Neural crest cell (in vitro differentiated cells): ENCODE results near the gene SHANK1. TPM values are rescaled to one million over a fixed set of nuclear protein-coding genes. Genes with fewer than 3 reads are reported as not detected.

Experiments
- DNase-seq: peaks from one replicate; pipeline ENCODE4 v3.0.0; 2021; ENCODE audit warnings: low read depth, mixed read lengths, low spot score
- H3K27ac Mint-ChIP-seq: one replicate; pipeline ENCODE4 v1.8.0; 2021; ENCODE audit warnings: mild to moderate bottlenecking, mixed read lengths; ENCODE audit not compliant: unreplicated experiment
- H3K27me3 Mint-ChIP-seq: 2 replicates; pipeline ENCODE4 v1.8.0; 2021; ENCODE audit warnings: low read depth, mild to moderate bottlenecking, mixed read lengths
- H3K36me3 Mint-ChIP-seq: 2 replicates; pipeline ENCODE4 v1.8.0; 2021; ENCODE audit warnings: low read depth, mild to moderate bottlenecking, mixed read lengths
- H3K4me1 Mint-ChIP-seq: 2 replicates; pipeline ENCODE4 v1.8.0; 2021; ENCODE audit warnings: mixed read lengths
- H3K4me3 Mint-ChIP-seq: one replicate; pipeline ENCODE4 v1.8.0; 2021; ENCODE audit warnings: mild to moderate bottlenecking, mixed read lengths
- H3K9me3 Mint-ChIP-seq: 2 replicates; pipeline ENCODE4 v1.8.0; 2021; ENCODE audit warnings: mixed read lengths
- total RNA-seq: library from RNA; stranded (reverse); gene quantifications from 2 replicates; pipeline ENCODE4 v1.2.1, GENCODE V29; 2021
- TF ChIP-seq, protein P1 (sequence below): fragments of 200-600 bp; sonication (generic); conservative IDR thresholded peaks from 2 replicates; pipeline ENCODE4 v1.5.0; 2021; ENCODE audit warnings: antibody characterized with exemption, mild to moderate bottlenecking

SHANK1 gene
- total RNA-seq, 1 donor from 2014 or later: 6.8 TPM

DNA sequence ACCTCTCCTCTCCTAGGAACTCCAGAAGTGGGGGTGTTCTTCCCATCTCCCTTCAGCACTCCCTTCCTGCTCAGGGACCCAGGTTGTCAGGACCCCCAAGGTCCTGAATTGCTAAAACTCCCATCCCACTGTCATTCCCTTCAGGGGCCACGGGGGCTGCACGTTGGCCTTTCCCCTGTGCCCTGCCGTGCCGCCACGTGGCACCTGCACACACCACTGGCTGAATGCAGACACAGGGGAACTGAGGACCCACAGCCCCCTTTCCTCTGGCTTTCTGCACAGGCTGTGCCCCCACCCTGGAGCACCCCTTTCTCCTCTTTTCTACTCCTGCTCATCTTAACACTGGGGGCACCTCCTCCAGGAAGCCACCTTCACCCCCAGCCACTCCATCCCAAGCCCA is 9.0 kb downstream of the SHANK1 start:
- Mint-ChIP-seq H3K27me3 (peaks cover 26% of the 10 kb centered on the region), H3K9me3 (no peaks in the 10 kb centered on the region), H3K36me3 (no peaks in the 10 kb centered on the region), H3K27ac (no peak overlapping the region), H3K4me3 (no peak overlapping the region), H3K4me1 (peaks cover under 1% of the 10 kb centered on the region)
- TF ChIP-seq, protein P1, sequence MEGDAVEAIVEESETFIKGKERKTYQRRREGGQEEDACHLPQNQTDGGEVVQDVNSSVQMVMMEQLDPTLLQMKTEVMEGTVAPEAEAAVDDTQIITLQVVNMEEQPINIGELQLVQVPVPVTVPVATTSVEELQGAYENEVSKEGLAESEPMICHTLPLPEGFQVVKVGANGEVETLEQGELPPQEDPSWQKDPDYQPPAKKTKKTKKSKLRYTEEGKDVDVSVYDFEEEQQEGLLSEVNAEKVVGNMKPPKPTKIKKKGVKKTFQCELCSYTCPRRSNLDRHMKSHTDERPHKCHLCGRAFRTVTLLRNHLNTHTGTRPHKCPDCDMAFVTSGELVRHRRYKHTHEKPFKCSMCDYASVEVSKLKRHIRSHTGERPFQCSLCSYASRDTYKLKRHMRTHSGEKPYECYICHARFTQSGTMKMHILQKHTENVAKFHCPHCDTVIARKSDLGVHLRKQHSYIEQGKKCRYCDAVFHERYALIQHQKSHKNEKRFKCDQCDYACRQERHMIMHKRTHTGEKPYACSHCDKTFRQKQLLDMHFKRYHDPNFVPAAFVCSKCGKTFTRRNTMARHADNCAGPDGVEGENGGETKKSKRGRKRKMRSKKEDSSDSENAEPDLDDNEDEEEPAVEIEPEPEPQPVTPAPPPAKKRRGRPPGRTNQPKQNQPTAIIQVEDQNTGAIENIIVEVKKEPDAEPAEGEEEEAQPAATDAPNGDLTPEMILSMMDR: no peak
- no peak for DNase-seq

- Mint-ChIP-seq H3K4me3 (no peak overlapping the region), H3K9me3 (no peaks in the 10 kb centered on the region), H3K4me1 (peaks cover 4% of the 10 kb centered on the region), H3K27me3 (peaks cover 28% of the 10 kb centered on the region), H3K27ac (no peak overlapping the region), H3K36me3 (no peaks in the 10 kb centered on the region)
- DNase-seq: no peak
- TF ChIP-seq, protein P1: no peak
These were observed 9.5 kb downstream of the SHANK1 start for GRCh38 chr19:50710094-50710493.

- TF ChIP-seq, protein P1: no peak
- H3K4me1 Mint-ChIP-seq: peaks cover 8% of the 10 kb centered on the region
- DNase-seq: no peak
- no peak overlapping the region for H3K4me3 Mint-ChIP-seq
- H3K27me3 Mint-ChIP-seq: peaks cover 35% of the 10 kb centered on the region
- H3K9me3 Mint-ChIP-seq: no peaks in the 10 kb centered on the region
- H3K36me3 Mint-ChIP-seq: no peaks in the 10 kb centered on the region
- no peak overlapping the region for H3K27ac Mint-ChIP-seq
These were observed 11.3 kb downstream of the SHANK1 start for GRCh38 chr19:50708179-50708879.

DNA sequence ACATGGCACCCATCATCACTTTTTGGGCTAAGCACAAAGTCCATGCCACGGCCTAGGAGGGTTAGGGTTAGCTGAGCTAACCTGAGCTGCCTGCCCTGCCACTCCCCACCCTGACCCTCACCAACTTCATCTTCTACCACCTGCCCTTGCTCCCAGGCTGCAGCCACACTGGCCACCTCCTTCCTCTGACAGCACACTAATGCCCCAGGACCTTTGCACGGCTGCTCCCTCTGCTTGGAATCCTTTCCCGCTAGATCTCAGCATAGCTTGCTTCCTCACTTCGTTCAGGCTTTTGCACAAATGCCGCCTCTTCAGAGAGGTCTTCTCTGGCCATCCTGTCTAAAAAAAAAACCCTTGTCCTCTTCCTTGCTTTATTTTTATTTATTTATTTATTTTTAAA is 13.2 kb downstream of the SHANK1 start:
- no peaks in the 10 kb centered on the region for H3K36me3 Mint-ChIP-seq
- H3K4me3 Mint-ChIP-seq: no peak overlapping the region
- H3K27ac Mint-ChIP-seq: no peak overlapping the region
- H3K9me3 Mint-ChIP-seq: no peaks in the 10 kb centered on the region
- DNase-seq: no peak
- TF ChIP-seq, protein P1: no peak
- H3K27me3 Mint-ChIP-seq: peaks cover 39% of the 10 kb centered on the region
- peaks cover 8% of the 10 kb centered on the region for H3K4me1 Mint-ChIP-seq

DNA sequence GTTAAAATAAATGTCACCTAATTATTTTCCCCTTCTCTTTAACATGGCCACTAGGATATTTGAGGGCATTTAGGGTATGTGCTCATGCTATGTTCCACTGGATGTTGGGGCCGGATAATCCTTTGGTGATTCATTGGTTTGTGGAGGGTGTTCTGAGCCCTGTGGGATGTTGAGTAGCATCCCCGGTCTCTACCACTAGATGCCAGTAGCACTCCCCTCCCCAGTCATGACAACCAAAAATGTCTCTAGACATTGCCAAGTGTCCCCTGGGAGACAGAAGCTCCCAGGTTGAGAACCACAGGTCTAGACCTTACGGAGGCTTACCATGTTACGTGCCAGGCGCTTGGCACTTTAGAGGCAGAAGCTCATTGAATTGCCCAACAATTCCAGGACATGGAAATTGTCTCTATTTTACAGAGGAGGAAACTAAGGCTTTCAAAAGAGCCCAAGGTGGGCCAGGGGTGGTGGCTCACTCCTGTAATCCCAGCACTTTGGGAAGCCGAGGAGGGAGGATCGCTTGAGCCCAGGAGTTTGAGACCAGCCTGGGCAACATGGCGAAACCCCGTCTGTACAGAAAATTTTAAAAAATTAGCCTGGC is 14.1 kb downstream of the SHANK1 start:
- H3K27me3 Mint-ChIP-seq: peaks cover 42% of the 10 kb centered on the region
- H3K27ac Mint-ChIP-seq: no peak overlapping the region
- TF ChIP-seq, protein P1: peak; percentile 70
- DNase-seq: peak; percentile 39
- H3K4me1 Mint-ChIP-seq: peaks cover 8% of the 10 kb centered on the region
- H3K9me3 Mint-ChIP-seq: no peaks in the 10 kb centered on the region
- no peak overlapping the region for H3K4me3 Mint-ChIP-seq
- H3K36me3 Mint-ChIP-seq: no peaks in the 10 kb centered on the region
